Tibial nerve (tissue), 4 donors: ENCODE results near the gene TNRC6A. TPM values are rescaled to one million over a fixed set of nuclear protein-coding genes. Genes with fewer than 3 reads are reported as not detected.

ENCODE experiments used
- DNase-seq, 2 donors: peaks; one replicate each; pipeline ENCODE4 v3.0.0-alpha.2; 2019; ENCODE audit warnings: low spot score in 2 of 2
- H3K27ac ChIP-seq, 4 donors: fragments of 200-600 bp; sonication (generic) in 3 of 4; one replicate each; pipeline ENCODE4 v1.5.1; 2017 to 2019; ENCODE audit warnings: mild to moderate bottlenecking in 1 of 4
- H3K27me3 ChIP-seq, 2 donors: fragments of 200-600 bp; sonication (generic) in 1 of 2; one replicate each; pipeline versions ENCODE4 v1.5.1 to v1.6.0; 2017 to 2019
- H3K36me3 ChIP-seq, 3 donors: fragments of 200-600 bp; sonication (generic); one replicate each; pipeline ENCODE4 v1.5.1; 2018 to 2019
- H3K4me1 ChIP-seq, 4 donors: fragments of 200-600 bp; sonication (generic) in 3 of 4; one replicate each; pipeline ENCODE4 v1.5.1; 2017 to 2019
- H3K4me3 ChIP-seq, 4 donors: fragments of 200-600 bp; sonication (generic) in 3 of 4; one replicate each; pipeline ENCODE4 v1.5.1; 2017 to 2019; ENCODE audit warnings: mild to moderate bottlenecking in 1 of 4, moderate library complexity in 1 of 4
- H3K9me3 ChIP-seq, 4 donors: fragments of 200-600 bp; sonication (generic) in 3 of 4; one replicate each; pipeline ENCODE4 v1.5.1; 2017 to 2019
- CTCF ChIP-seq, 5 experiments: fragments of 200-600 bp in 3 of 5; fragments of 450-650 bp in 2 of 5; sonication (generic) in 3 of 5; IDR thresholded peaks; one replicate each; pipeline ENCODE4 v1.5.1; 2016 to 2019; ENCODE audit warnings: antibody characterized with exemption in 5 of 5, mild to moderate bottlenecking in 3 of 5, moderate library complexity in 2 of 5
- EP300 ChIP-seq, 2 donors: sonication (generic); formaldehyde crosslinking; IDR thresholded peaks; one replicate each; pipeline ENCODE4 v1.6.1; 2017; ENCODE audit warnings: antibody characterized with exemption in 2 of 2, mild to moderate bottlenecking in 1 of 2
- POLR2A ChIP-seq, 2 donors: fragments of 450-650 bp; IDR thresholded peaks; one replicate each; pipeline ENCODE4 v1.6.1; 2017; ENCODE audit warnings: antibody characterized with exemption in 2 of 2, mild to moderate bottlenecking in 2 of 2, moderate library complexity in 2 of 2
- WGBS, 2 donors: methylation state at CpG; one replicate each; pipeline ENCODE4 v1.1.5; 2018; 5-methylcytosine and 5-hydroxymethylcytosine counted together
- total RNA-seq, 4 donors: library from RNA; depleted of rRNA; stranded (reverse); fragments of >200 nt; gene quantifications; one replicate each; pipeline ENCODE4 v1.1.0, GENCODE V29; 2016

Gene TNRC6A
- total RNA-seq, 4 donors from 2014 or later: 47.7 to 74.5 (median 59.6) TPM

- Histone ChIP-seq H3K27ac (peak overlapping the region in 1 of 4 donors; percentile 5), H3K9me3 (no peaks in the 10 kb centered on the region), H3K4me1 (peaks cover 0 to 16% (median 3%) of the 10 kb centered on the region in 4 donors), H3K36me3 (peaks cover 8 to 96% (median 17%) of the 10 kb centered on the region in 3 donors), H3K4me3 (no peak overlapping the region), H3K27me3 (no peaks in the 10 kb centered on the region)
- DNase-seq: no peak
- whole genome bisulfite sequencing, 2 donors: 82 to 94% methylated on average over 10 of the region's 10 CpGs
- no peak for TF ChIP-seq POLR2A (IDR thresholded peaks at IDR 0.05)
- TF ChIP-seq EP300 (IDR thresholded peaks at IDR 0.05): no peak
Measured at GRCh38 chr16:24822542-24822941, 93.1 kb downstream of the TNRC6A start.

- Histone ChIP-seq H3K4me3 (no peak overlapping the region), H3K4me1 (peaks cover 0 to 16% (median 3%) of the 10 kb centered on the region in 4 donors), H3K36me3 (peaks cover 8 to 96% (median 17%) of the 10 kb centered on the region in 3 donors), H3K27ac (no peak overlapping the region), H3K27me3 (no peaks in the 10 kb centered on the region), H3K9me3 (no peaks in the 10 kb centered on the region)
- no peak for DNase-seq
- no peak for TF ChIP-seq CTCF (IDR thresholded peaks at IDR 0.05)
- TF ChIP-seq POLR2A (IDR thresholded peaks at IDR 0.05): no peak
- TF ChIP-seq EP300 (IDR thresholded peaks at IDR 0.05): no peak
- WGBS, 2 donors: 74 to 77% methylated on average over 5 to 7 of the region's 8 CpGs
Measured at GRCh38 chr16:24822974-24823373, 93.5 kb downstream of the TNRC6A start.

- TF ChIP-seq EP300 (IDR thresholded peaks at IDR 0.05): no peak
- TF ChIP-seq CTCF (IDR thresholded peaks at IDR 0.05): no peak
- Histone ChIP-seq H3K27ac (no peak overlapping the region), H3K4me3 (no peak overlapping the region), H3K27me3 (no peaks in the 10 kb centered on the region), H3K4me1 (no peaks in the 10 kb centered on the region), H3K36me3 (peaks cover 8 to 90% (median 9%) of the 10 kb centered on the region in 3 donors), H3K9me3 (no peaks in the 10 kb centered on the region)
- DNase-seq: no peak
- 83 to 87% methylated on average over 10 of the region's 10 CpGs for WGBS, 2 donors
Measured at GRCh38 chr16:24825696-24826095, 96.2 kb downstream of the TNRC6A start.

- Histone ChIP-seq H3K36me3 (peaks cover 8 to 85% (median 9%) of the 10 kb centered on the region in 3 donors), H3K27ac (no peak overlapping the region), H3K9me3 (no peaks in the 10 kb centered on the region), H3K4me1 (no peaks in the 10 kb centered on the region), H3K27me3 (no peaks in the 10 kb centered on the region), H3K4me3 (no peak overlapping the region)
- no peak for DNase-seq
- TF ChIP-seq EP300 (IDR thresholded peaks at IDR 0.05): no peak
- no peak for TF ChIP-seq CTCF (IDR thresholded peaks at IDR 0.05)
- TF ChIP-seq POLR2A (IDR thresholded peaks at IDR 0.05): no peak
- WGBS, 2 donors: 70 to 74% methylated on average over 12 of the region's 12 CpGs
Measured at GRCh38 chr16:24826096-24826690, 96.7 kb downstream of the TNRC6A start.

GRCh38 chr16:24826817-24827566 lies 97.5 kb downstream of the TNRC6A start:
- WGBS, 2 donors: 94% methylated on average over 9 of the region's 9 CpGs
- no peaks in the 10 kb centered on the region for H3K4me1 ChIP-seq
- H3K27me3 ChIP-seq: no peaks in the 10 kb centered on the region
- H3K27ac ChIP-seq: no peak overlapping the region
- H3K36me3 ChIP-seq: peaks cover 5 to 79% (median 8%) of the 10 kb centered on the region in 3 donors
- no peaks in the 10 kb centered on the region for H3K9me3 ChIP-seq
- no peak overlapping the region for H3K4me3 ChIP-seq
- no peak for TF ChIP-seq CTCF (IDR thresholded peaks at IDR 0.05)
- no peak for TF ChIP-seq EP300 (IDR thresholded peaks at IDR 0.05)
- TF ChIP-seq POLR2A (IDR thresholded peaks at IDR 0.05): no peak
- DNase-seq: no peak
